Motor neuron (in vitro differentiated cells): ENCODE data around the gene SCARF1. TPM values are rescaled to one million over a fixed set of nuclear protein-coding genes. Genes with fewer than 3 reads are reported as not detected.
"Not testable (repeated sequence)": the region's sequence is repeated elsewhere in the genome, so short reads cannot be mapped to it uniquely, and the experiment has no call there.

Experiments used
- ATAC-seq, 8 experiments: fragments of 200-7000 bp; cut with Tn5 transposase; replicated peaks in 6 of 8; 2 replicates each; pipeline ENCODE4 v1.8.0; 2021; ENCODE audit warnings: mild to moderate bottlenecking in 8 of 8, moderate library complexity in 8 of 8
- H3K27ac ChIP-seq, 2 donors: fragments of 250-450 bp; sonication (Bioruptor Pico); 2 replicates each; pipeline ENCODE4 v1.9.0; 2021; ENCODE audit warnings: antibody characterized with exemption in 2 of 2, mild to moderate bottlenecking in 2 of 2, moderate library complexity in 1 of 2
- H3K4me1 ChIP-seq, 2 donors: fragments of 250-450 bp; sonication (Bioruptor Pico); replicated peaks in 1 of 2; 2 replicates each; pipeline ENCODE4 v1.6.1; 2021; ENCODE audit warnings: antibody characterized with exemption in 2 of 2, mild to moderate bottlenecking in 2 of 2, moderate library complexity in 1 of 2
- H3K4me3 ChIP-seq, 5 donors: fragments of 250-450 bp; sonication (Bioruptor Pico); 2 replicates each; pipeline ENCODE4 v1.9.0; 2021; ENCODE audit warnings: antibody characterized with exemption in 5 of 5, mild to moderate bottlenecking in 5 of 5, moderate library complexity in 4 of 5
- WGBS, 10 experiments: fragments of 450-650 bp; shearing (Covaris generic); methylation state at CpG; one replicate each; pipeline ENCODE4 v1.0.0; 2022; 5-methylcytosine and 5-hydroxymethylcytosine counted together
- in situ Hi-C, 9 experiments: fragments of 400-800 bp; cut with MboI; loops; one replicate each; pipeline ENCODE4 v1.15.0; 2021; ENCODE audit warnings: low sequenced_read_pairs in 9 of 9, low pct_unique_long_range_greater_than_20kb in 2 of 9; ENCODE audit not compliant: unreplicated experiment in 9 of 9
- total RNA-seq, 8 experiments: library from RNA; unstranded; fragments of 300-600 nt; gene quantifications; 2 replicates each; pipeline versions ENCODE4 v1.2.3 to v1.2.4, GENCODE V29; 2022

SCARF1 gene
- total RNA-seq, 8 experiments from 2014 or later, result 0.22 to 2.4 (median 0.50) TPM

- ATAC-seq, result peak in 1 of 8 experiments; percentile 9
- Histone ChIP-seq H3K4me1 (no peaks in the 10 kb centered on the region), H3K4me3 (no peak overlapping the region), H3K27ac (no peak overlapping the region)
- in situ Hi-C loops, result no loop called here
- 80 to 100% (median 98%) methylated on average over 1 to 6 of the region's 9 CpGs; no CpG with 5 or more reads in 6 of the 10 experiments for WGBS, 10 experiments
These were observed 12.6 kb upstream of the SCARF1 start for GRCh38 chr17:1658100-1658499.

- ATAC-seq, result no peak
- in situ Hi-C loops, result no loop called here
- no peak overlapping the region for H3K27ac ChIP-seq
- peaks cover 5 to 9% of the 10 kb centered on the region in 2 donors for H3K4me1 ChIP-seq
- no peak overlapping the region for H3K4me3 ChIP-seq
- WGBS, 10 experiments, result 92 to 100% (median 99%) methylated on average over 1 to 13 of the region's 14 CpGs; no CpG with 5 or more reads in 4 of the 10 experiments
These were observed 8.2 kb upstream of the SCARF1 start for GRCh38 chr17:1653735-1654134.

DNA sequence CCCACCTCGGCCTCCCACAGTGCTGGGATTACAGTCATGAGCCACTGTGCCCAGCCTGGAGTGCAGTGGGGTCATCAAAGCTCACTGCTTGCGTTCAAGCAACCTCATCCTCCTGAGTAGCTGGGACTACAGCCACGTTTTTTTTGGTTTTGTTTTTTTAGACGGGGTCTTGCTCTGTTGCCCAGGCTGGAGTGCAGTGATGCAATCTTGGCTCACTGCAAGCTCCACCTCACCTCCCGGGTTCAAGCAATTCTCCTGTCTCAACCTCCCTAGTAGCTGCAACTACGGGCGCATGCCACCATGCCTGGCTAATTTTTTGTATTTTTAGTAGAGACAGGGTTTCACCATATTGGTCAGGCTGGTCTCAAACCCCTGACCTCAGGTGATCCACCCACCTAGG lies 7.3 kb upstream of the SCARF1 start:
- H3K4me3 ChIP-seq, ATAC-seq, in situ Hi-C loops, H3K27ac ChIP-seq: not testable (repeated sequence)
- H3K4me1 ChIP-seq, result peaks cover 5 to 11% of the 10 kb centered on the region in 2 donors
- 60 to 100% (median 93%) methylated on average over 1 to 4 of the region's 7 CpGs; no CpG with 5 or more reads in 2 of the 10 experiments for WGBS, 10 experiments

DNA sequence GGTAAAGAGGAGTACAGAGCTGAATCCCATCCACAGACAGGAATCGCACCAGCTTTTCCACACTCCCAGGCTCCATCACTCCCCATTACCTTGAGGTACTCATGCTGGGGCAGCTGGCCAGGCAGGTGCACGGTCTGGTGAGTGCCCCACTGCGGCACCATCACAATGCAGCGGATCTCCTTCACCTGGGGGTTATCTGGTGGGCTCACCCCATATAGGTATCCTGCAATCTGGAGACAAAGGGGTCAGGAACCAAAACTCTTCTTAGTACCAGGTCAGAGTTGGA lies 6.0 kb upstream of the SCARF1 start:
- Histone ChIP-seq H3K27ac (no peak overlapping the region), H3K4me3 (no peak overlapping the region), H3K4me1 (peaks cover 5 to 14% of the 10 kb centered on the region in 2 donors)
- 80 to 100% (median 100%) methylated on average over 1 to 3 of the region's 4 CpGs; no CpG with 5 or more reads in 5 of the 10 experiments for WGBS, 10 experiments
- in situ Hi-C loops, result no loop called here
- no peak for ATAC-seq

DNA sequence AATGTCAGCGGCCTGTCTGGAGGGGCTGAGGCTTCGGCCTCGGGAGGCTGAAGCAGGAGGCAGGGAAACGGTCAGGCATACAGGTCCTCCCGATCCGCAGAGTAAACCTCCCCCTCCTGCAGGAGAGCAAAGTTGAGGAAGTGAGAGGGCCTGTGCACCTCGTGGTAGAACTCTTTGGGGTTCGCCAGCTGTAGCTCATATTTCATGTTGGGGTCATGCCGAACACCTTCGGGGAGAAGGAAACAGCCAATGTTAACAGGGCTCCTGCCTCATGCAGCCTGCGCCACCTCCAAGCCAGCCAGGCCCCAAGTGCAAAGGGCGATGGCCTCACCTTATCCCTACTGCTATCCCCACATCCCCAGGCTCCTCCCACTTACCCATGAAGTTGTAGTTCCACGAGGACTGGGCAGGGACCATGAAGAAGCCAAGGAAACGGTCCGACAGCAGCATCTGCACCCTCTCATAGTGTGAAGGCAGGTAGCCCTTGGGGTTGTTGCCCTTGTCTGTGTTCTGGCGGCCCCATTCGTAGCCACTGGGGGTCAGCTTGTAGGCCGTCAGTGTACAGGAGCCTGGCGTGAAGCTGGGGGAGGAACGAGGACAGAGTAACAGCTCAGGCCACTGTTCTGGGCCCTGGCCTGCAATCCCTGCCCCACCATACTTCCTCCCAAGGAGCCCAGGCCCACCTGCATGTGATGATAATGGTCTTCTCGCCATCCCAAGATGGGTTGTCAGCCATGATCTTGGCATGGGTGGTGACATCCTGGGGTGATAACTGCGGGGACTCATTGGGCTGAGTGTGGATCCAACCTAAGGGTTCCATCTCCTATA lies 5.4 kb upstream of the SCARF1 start:
- H3K4me1 ChIP-seq, result peaks cover 5 to 18% of the 10 kb centered on the region in 2 donors
- no peak overlapping the region for H3K4me3 ChIP-seq
- 20 to 100% (median 84%) methylated on average over 1 to 14 of the region's 22 CpGs; no CpG with 5 or more reads in 2 of the 10 experiments for WGBS, 10 experiments
- no peak overlapping the region for H3K27ac ChIP-seq
- no peak for ATAC-seq
- in situ Hi-C loops, result no loop called here

DNA sequence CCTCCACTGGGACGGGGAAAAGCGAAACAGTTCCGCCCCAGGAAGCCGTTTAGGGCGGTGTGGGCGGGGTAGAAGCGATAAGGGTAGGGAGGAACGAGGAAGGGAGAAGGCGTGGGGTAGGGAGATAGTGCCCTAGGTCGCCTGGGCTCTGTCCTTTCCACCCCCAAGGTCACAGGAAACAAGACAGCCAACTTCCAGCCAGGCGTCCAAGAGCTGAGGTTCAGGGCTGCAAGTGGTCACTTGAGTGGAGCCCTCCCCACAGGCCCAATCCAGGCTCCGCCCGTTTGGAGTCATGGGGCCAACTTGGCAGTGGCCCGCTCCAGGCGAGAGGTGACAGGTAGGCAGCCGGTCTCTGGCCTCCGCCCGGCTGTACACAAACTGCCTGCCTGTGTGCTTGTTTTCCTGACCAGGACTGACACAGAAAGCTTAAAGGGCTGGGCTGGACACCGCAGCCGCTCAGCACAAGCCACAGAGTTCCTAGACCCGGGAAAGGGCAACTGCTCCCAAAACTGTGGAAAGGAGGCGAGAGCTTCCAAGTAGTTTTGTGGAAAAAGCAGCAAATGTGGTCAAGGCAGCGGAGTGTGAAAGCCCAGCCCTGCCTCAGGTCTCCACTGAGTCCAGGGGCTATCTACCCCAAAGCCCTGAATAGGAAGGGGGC lies 4.4 kb upstream of the SCARF1 start, which contains the start of gene RILP:
Gene RILP (minus strand): TSS at position 23 of the 658 bp plus-strand sequence. CDS start 62 bp downstream, outside the sequence.
- in situ Hi-C loops, result no loop called here
- Histone ChIP-seq H3K27ac (peak within 1 kb of the TSS; percentile 50 to 82), H3K4me3 (peak within 1 kb of the TSS; percentile 36 to 53 (median 46)), H3K4me1 (peaks cover 14 to 28% of the 10 kb centered on the region in 2 donors)
- 33 to 80% (median 53%) methylated on average over 1 to 9 of the region's 23 CpGs; no CpG with 5 or more reads in 5 of the 10 experiments for WGBS, 10 experiments
- ATAC-seq, result peak; percentile 1 to 45 (median 8)

GRCh38 chr17:1648963-1649843 lies 3.7 kb upstream of the SCARF1 start:
- H3K4me1 ChIP-seq, result peaks cover 20 to 35% of the 10 kb centered on the region in 2 donors
- no CpG with 5 or more reads among the region's 100 CpGs for WGBS, 10 experiments
- H3K27ac ChIP-seq, result peak overlapping the region; percentile 46 to 82
- ATAC-seq, result peak; percentile 74 to 85 (median 82)
- in situ Hi-C loops, result no loop called here
- peak overlapping the region; percentile 36 to 53 (median 46) for H3K4me3 ChIP-seq

DNA sequence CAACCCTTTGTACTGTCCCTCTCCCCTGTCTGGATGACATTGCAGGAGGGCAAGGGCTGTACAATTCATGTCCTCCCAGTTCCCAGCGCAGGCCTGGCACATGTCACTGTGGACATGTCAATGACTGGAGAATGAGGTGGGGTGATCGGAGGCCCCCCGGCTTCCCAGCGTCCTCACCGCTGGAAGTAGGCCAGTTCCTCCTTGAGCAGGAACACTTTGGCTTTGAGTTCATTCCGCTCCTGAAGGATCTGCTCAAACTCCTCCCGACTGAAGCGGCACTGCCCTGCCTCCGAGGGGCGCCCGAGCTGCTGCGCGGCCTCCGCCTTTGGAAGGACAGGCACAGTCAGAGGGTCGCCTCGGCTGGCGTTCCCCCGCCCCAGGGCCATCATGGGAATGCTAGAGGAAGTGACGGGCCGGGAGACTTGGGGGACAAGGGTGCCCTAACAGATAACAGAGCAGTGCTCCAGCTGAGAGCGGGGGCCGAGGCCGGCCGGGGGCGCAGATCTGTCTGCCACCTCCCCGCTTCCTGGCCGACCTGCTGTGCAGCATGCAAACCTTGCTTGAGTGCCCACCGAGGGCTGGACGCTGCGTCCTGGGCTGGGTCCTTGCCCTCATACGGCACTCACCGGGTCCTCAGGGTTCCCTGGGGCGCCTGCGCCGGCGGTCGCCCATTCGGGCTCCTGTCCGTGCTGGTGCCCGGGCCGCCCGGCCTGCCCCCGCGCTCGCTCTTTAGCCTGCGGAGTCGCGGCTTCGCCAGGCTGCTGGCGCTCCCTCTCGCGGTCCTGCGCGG lies 2.8 kb upstream of the SCARF1 start:
- ATAC-seq, result peak in 3 of 8 experiments; percentile 1 to 5 (median 2)
- Histone ChIP-seq H3K4me3 (peak overlapping the region; percentile 19 to 53 (median 27)), H3K27ac (peak overlapping the region; percentile 50 to 82), H3K4me1 (peaks cover 20 to 44% of the 10 kb centered on the region in 2 donors)
- WGBS, 10 experiments, result 20 to 65% (median 40%) methylated on average over 2 to 16 of the region's 54 CpGs; no CpG with 5 or more reads in 4 of the 10 experiments
- in situ Hi-C loops, result no loop called here

GRCh38 chr17:1647802-1648171 lies 2.3 kb upstream of the SCARF1 start:
- no peak overlapping the region for H3K4me3 ChIP-seq
- in situ Hi-C loops, result no loop called here
- WGBS, 10 experiments, result 60 to 100% (median 85%) methylated on average over 1 to 7 of the region's 11 CpGs; no CpG with 5 or more reads in 5 of the 10 experiments
- H3K4me1 ChIP-seq, result peaks cover 20 to 46% of the 10 kb centered on the region in 2 donors
- H3K27ac ChIP-seq, result no peak overlapping the region
- ATAC-seq, result no peak

GRCh38 chr17:1646199-1646875 lies 805 bp upstream of the SCARF1 start:
- no peak for ATAC-seq
- no peak overlapping the region for H3K4me3 ChIP-seq
- H3K4me1 ChIP-seq, result peaks cover 20 to 47% of the 10 kb centered on the region in 2 donors
- WGBS, 10 experiments, result 100% methylated on average over 1 to 2 of the region's 13 CpGs; no CpG with 5 or more reads in 5 of the 10 experiments
- in situ Hi-C loops, result no loop called here
- H3K27ac ChIP-seq, result no peak overlapping the region

DNA sequence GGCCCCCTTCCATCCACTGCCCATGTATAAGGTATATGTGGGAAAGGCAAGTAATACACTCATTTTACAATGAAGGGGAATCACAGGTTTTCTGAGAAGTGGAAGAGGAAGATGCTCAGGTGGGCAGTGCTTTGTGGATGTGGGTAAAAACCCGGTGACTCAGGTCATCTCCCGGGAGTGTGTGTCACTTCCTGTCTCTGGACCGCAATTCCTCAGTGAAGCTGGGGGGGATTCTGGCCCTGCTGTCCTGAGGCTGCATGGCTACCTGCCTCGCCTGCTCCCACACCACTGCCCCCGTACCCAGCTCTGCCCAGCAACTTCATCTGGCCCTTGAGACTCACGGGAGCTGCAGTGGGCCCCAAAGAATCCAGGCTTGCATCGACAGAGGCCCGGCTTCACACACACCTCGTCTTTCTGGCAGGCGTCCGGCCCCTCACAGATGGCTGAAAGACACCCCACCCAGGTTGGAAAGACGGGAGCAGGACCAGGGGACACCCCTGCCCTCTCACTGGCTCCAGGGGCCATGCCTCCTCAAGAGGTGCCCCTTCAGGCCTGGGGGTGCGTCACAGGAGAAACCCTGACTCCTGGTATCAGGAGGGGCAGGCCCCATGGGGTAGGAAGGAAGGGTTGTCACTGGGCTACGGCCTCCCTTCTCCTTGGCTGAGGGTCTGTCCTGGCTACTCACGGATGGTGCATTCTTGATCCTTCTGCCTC lies 882 bp downstream of the SCARF1 start:
- peak overlapping the region in 1 of 2 donors; percentile 59 for H3K27ac ChIP-seq
- 40 to 85% (median 75%) methylated on average over 1 to 5 of the region's 15 CpGs; no CpG with 5 or more reads in 6 of the 10 experiments for WGBS, 10 experiments
- peaks cover 19 to 44% of the 10 kb centered on the region in 2 donors for H3K4me1 ChIP-seq
- H3K4me3 ChIP-seq, result no peak overlapping the region
- no peak for ATAC-seq
- in situ Hi-C loops, result no loop called here
